HG03521 (cell line): ENCODE data around the gene SLC12A7.
"Not testable (repeated sequence)": the region's sequence is repeated elsewhere in the genome, so short reads cannot be mapped to it uniquely, and the experiment has no call there.

ENCODE experiments used
- ATAC-seq: cut with Tn5 transposase; IDR thresholded peaks from one replicate; pipeline ENCODE4 v1.9.1; 2021; ENCODE audit warnings: mild to moderate bottlenecking, moderate library complexity; ENCODE audit not compliant: unreplicated experiment

Gene SLC12A7

GRCh38 chr5:1065891-1066650, 45.8 kb downstream of the SLC12A7 start:
- ATAC-seq = no peak

- no peak for ATAC-seq
These were observed 46.6 kb downstream of the SLC12A7 start for GRCh38 chr5:1065143-1065750.

GRCh38 chr5:1064383-1065142, 47.3 kb downstream of the SLC12A7 start:
- ATAC-seq = no peak

- no peak for ATAC-seq
These were observed 48.0 kb downstream of the SLC12A7 start for GRCh38 chr5:1063661-1064382.

GRCh38 chr5:1062761-1063568, 48.9 kb downstream of the SLC12A7 start:
- no peak for ATAC-seq

- ATAC-seq = no peak
These were observed 49.9 kb downstream of the SLC12A7 start for GRCh38 chr5:1061916-1062315.

- not testable (repeated sequence) for ATAC-seq
These were observed 50.6 kb downstream of the SLC12A7 start for GRCh38 chr5:1061292-1061691.

GRCh38 chr5:1060535-1060981, 51.3 kb downstream of the SLC12A7 start:
- ATAC-seq = no peak

- no peak for ATAC-seq
These were observed 52.0 kb downstream of the SLC12A7 start for GRCh38 chr5:1059884-1060263.

GRCh38 chr5:1058988-1059883, 52.6 kb downstream of the SLC12A7 start:
- no peak for ATAC-seq

- no peak for ATAC-seq
These were observed 53.5 kb downstream of the SLC12A7 start for GRCh38 chr5:1058083-1058945.

GRCh38 chr5:1057485-1058082, 54.3 kb downstream of the SLC12A7 start:
- ATAC-seq = no peak

GRCh38 chr5:1056611-1057484, 55.0 kb downstream of the SLC12A7 start:
- ATAC-seq = no peak

- ATAC-seq = no peak
These were observed 55.8 kb downstream of the SLC12A7 start for GRCh38 chr5:1055896-1056610.

- ATAC-seq = no peak
These were observed 56.8 kb downstream of the SLC12A7 start for GRCh38 chr5:1054799-1055775.
